Omental fat pad (tissue), 4 donors: ENCODE measurements around the gene CMTM5. TPM values are rescaled to one million over a fixed set of nuclear protein-coding genes. Genes with fewer than 3 reads are reported as not detected.

ENCODE experiments used
- ATAC-seq: fragments of 150-250 bp; one replicate; pipeline ENCODE4 v1.9.1; 2016; ENCODE audit warnings: mild to moderate bottlenecking, moderate library complexity; ENCODE audit not compliant: low FRiP score
- DNase-seq: peaks from one replicate; pipeline ENCODE4 v3.0.0-alpha.2; 2019; ENCODE audit warnings: low spot score
- total RNA-seq, 4 donors: library from RNA; depleted of rRNA; stranded (reverse); fragments of >200 nt; gene quantifications; one replicate each; pipeline ENCODE4 v1.1.0, GENCODE V29; 2016
- TF ChIP-seq, protein P1 (sequence below), 3 donors: fragments of 450-650 bp; IDR thresholded peaks; one replicate each; pipeline ENCODE4 v1.5.1; 2016 to 2017; ENCODE audit warnings: antibody characterized with exemption in 3 of 3, mild to moderate bottlenecking in 3 of 3, moderate library complexity in 2 of 3

Gene CMTM5
- total RNA-seq, 4 donors from 2014 or later = not detected

- ATAC-seq (no peak), DNase-seq (no peak)
- TF ChIP-seq, protein P1, sequence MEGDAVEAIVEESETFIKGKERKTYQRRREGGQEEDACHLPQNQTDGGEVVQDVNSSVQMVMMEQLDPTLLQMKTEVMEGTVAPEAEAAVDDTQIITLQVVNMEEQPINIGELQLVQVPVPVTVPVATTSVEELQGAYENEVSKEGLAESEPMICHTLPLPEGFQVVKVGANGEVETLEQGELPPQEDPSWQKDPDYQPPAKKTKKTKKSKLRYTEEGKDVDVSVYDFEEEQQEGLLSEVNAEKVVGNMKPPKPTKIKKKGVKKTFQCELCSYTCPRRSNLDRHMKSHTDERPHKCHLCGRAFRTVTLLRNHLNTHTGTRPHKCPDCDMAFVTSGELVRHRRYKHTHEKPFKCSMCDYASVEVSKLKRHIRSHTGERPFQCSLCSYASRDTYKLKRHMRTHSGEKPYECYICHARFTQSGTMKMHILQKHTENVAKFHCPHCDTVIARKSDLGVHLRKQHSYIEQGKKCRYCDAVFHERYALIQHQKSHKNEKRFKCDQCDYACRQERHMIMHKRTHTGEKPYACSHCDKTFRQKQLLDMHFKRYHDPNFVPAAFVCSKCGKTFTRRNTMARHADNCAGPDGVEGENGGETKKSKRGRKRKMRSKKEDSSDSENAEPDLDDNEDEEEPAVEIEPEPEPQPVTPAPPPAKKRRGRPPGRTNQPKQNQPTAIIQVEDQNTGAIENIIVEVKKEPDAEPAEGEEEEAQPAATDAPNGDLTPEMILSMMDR (IDR thresholded peaks at IDR 0.05) = no peak
These were observed 18.8 kb upstream of the CMTM5 start for GRCh38 chr14:23358042-23358441.

GRCh38 chr14:23358553-23359166, 18.2 kb upstream of the CMTM5 start:
- TF ChIP-seq, protein P1 (IDR thresholded peaks at IDR 0.05) = no peak
- no peak for DNase-seq
- ATAC-seq = no peak

DNA sequence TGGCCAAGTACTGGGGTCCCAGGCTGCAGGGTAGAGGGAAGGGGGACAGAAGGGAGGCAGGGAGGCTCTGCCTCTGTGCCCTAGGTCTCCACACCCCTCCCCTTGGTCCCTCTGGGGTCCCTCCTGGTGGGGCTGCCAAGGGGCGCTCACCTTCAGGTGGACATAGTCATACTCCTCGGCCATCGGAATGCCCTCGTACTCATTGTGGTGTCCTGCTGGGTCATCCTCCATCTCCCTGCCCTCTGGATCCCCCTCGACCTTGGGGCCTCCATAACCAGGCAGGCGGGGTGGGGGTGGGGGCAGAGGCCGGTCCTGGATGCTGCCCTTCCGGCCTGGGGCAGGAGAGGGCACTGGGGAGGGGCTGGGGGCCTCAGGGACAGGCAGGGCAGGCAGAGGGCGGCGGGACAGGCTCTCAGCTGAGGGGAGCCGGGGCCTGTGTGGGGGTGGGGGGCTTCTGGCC, 17.6 kb upstream of the CMTM5 start:
- DNase-seq (no peak), ATAC-seq (no peak)
- TF ChIP-seq, protein P1 (IDR thresholded peaks at IDR 0.05) = no peak

GRCh38 chr14:23359722-23360447, 17.0 kb upstream of the CMTM5 start:
- ATAC-seq (no peak), DNase-seq (no peak)
- TF ChIP-seq, protein P1 (IDR thresholded peaks at IDR 0.05) = no peak

GRCh38 chr14:23360496-23360895, 16.4 kb upstream of the CMTM5 start:
- ATAC-seq (no peak), DNase-seq (no peak)
- TF ChIP-seq, protein P1 (IDR thresholded peaks at IDR 0.05) = no peak

- DNase-seq (no peak), ATAC-seq (no peak)
- TF ChIP-seq, protein P1 (IDR thresholded peaks at IDR 0.05) = no peak
These were observed 15.5 kb upstream of the CMTM5 start for GRCh38 chr14:23361320-23361719.

DNA sequence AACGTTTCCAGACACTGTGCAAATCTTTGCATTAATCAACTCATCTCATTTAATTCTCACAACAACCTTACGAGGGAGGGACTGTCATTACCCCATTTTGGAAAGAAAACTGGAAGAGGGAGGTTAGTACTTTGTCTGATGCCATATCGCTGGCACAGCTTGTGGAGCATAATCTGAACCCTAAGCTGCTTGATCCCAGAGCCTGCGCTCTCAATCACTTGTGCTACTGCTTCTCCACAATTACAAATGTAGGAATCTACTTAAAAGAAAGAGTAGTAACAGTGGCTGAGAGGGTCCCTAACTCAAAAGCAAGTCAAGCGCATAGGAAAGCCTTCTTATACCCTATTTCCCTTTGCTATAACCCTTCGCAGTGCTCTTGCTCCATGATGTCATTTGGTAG, 15.1 kb upstream of the CMTM5 start:
- TF ChIP-seq, protein P1 (IDR thresholded peaks at IDR 0.05) = no peak
- ATAC-seq = no peak
- DNase-seq = no peak
